Erythroblast (primary cell): ENCODE measurements around the gene AZIN2.

Source experiments
- GATA1 ChIP-seq: IDR thresholded peaks from 2 replicates; pipeline ENCODE4 v1.6.1; 2011; ENCODE audit warnings: low read depth, mild to moderate bottlenecking, control low read depth, low read length, moderate library complexity
- POLR2A ChIP-seq: IDR thresholded peaks from 2 replicates; pipeline ENCODE4 v1.6.1; 2011; ENCODE audit warnings: mild to moderate bottlenecking, low read length

- TF ChIP-seq POLR2A (no peak), GATA1 (no peak)
Observed at GRCh38 chr1:33163621-33164519, 82.9 kb downstream of the AZIN2 start.
